Neural progenitor cell (in vitro differentiated cells): ENCODE data around the gene PLPP2. TPM values are rescaled to one million over a fixed set of nuclear protein-coding genes. Genes with fewer than 3 reads are reported as not detected.

Experiments
- DNase-seq: peaks from one replicate; pipeline ENCODE4 v3.0.0-alpha.2; 2016; ENCODE audit warnings: low spot score
- H2AFZ ChIP-seq: fragments of 200-600 bp; sonication (generic); replicated peaks from 2 replicates; pipeline ENCODE4 v1.6.1; 2016; ENCODE audit warnings: antibody characterized with exemption
- H3F3A ChIP-seq: fragments of 200-600 bp; sonication (generic); 2 replicates; pipeline ENCODE4 v1.6.1; 2016; ENCODE audit warnings: antibody characterized with exemption, low read depth
- H3K27ac ChIP-seq: fragments of 200-600 bp; sonication (generic); 2 replicates; pipeline ENCODE4 v1.5.1; 2016; ENCODE audit warnings: mild to moderate bottlenecking
- H3K27me3 ChIP-seq: fragments of 200-600 bp; sonication (generic); 2 replicates; pipeline ENCODE4 v1.6.1; 2016; ENCODE audit warnings: mild to moderate bottlenecking, moderate library complexity
- H3K36me3 ChIP-seq: fragments of 200-600 bp; sonication (generic); 2 replicates; pipeline ENCODE4 v1.5.1; 2016
- H3K4me1 ChIP-seq: fragments of 200-600 bp; sonication (generic); 2 replicates; pipeline ENCODE4 v1.6.1; 2016; ENCODE audit warnings: mixed run types
- H3K4me2 ChIP-seq: fragments of 200-600 bp; sonication (generic); 2 replicates; pipeline ENCODE4 v1.6.1; 2016
- H3K4me3 ChIP-seq: fragments of 200-600 bp; sonication (generic); 2 replicates; pipeline ENCODE4 v1.5.1; 2016
- H3K79me2 ChIP-seq: fragments of 200-600 bp; sonication (generic); 2 replicates; pipeline ENCODE4 v1.6.1; 2016; ENCODE audit warnings: low read depth
- H3K9ac ChIP-seq: fragments of 200-600 bp; sonication (generic); 2 replicates; pipeline ENCODE4 v1.6.1; 2016
- H3K9me3 ChIP-seq: fragments of 200-600 bp; sonication (generic); 2 replicates; pipeline ENCODE4 v1.5.1; 2016; ENCODE audit warnings: low read depth
- H4K20me1 ChIP-seq: fragments of 200-600 bp; sonication (generic); 2 replicates; pipeline ENCODE4 v1.6.1; 2016; ENCODE audit warnings: low read depth
- H3K27ac Mint-ChIP-seq: 3 replicates; pipeline ENCODE4 v1.8.0; 2021; ENCODE audit warnings: mixed read lengths
- H3K27me3 Mint-ChIP-seq: 2 replicates; pipeline ENCODE4 v1.8.0; 2022; ENCODE audit warnings: low read depth, mild to moderate bottlenecking, inconsistent platforms, moderate library complexity, mixed read lengths; ENCODE audit not compliant: insufficient read depth
- H3K36me3 Mint-ChIP-seq: 3 replicates; pipeline ENCODE4 v1.8.0; 2021; ENCODE audit warnings: mixed read lengths
- H3K4me1 Mint-ChIP-seq: 3 replicates; pipeline ENCODE4 v1.8.0; 2021; ENCODE audit warnings: mixed read lengths
- H3K4me3 Mint-ChIP-seq: 3 replicates; pipeline ENCODE4 v1.8.0; 2021; ENCODE audit warnings: mild to moderate bottlenecking, moderate library complexity, mixed read lengths
- H3K9me3 Mint-ChIP-seq: 3 replicates; pipeline ENCODE4 v1.8.0; 2020; ENCODE audit warnings: mixed read lengths
- CTCF ChIP-seq: fragments of 200-600 bp; sonication (generic); IDR thresholded peaks from 2 replicates; pipeline ENCODE4 v1.5.1; 2017; ENCODE audit warnings: antibody characterized with exemption, mild to moderate bottlenecking
- EZH2 ChIP-seq: fragments of 200-600 bp; sonication (generic); IDR thresholded peaks from 2 replicates; pipeline ENCODE4 v1.6.1; 2017; ENCODE audit warnings: antibody characterized with exemption, mild to moderate bottlenecking, moderate library complexity
- EZH2phosphoT487 ChIP-seq: fragments of 200-600 bp; sonication (generic); IDR thresholded peaks from 2 replicates; pipeline ENCODE4 v1.6.1; 2017; ENCODE audit warnings: antibody characterized with exemption
- total RNA-seq: library from RNA; depleted of rRNA; stranded (reverse); fragments of >200 nt; gene quantifications from 2 replicates; pipeline ENCODE4 v1.2.3, GENCODE V29; 2015; ENCODE audit warnings: low replicate concordance

The PLPP2 gene
- total RNA-seq, 1 donor from 2014 or later: not detected

DNA sequence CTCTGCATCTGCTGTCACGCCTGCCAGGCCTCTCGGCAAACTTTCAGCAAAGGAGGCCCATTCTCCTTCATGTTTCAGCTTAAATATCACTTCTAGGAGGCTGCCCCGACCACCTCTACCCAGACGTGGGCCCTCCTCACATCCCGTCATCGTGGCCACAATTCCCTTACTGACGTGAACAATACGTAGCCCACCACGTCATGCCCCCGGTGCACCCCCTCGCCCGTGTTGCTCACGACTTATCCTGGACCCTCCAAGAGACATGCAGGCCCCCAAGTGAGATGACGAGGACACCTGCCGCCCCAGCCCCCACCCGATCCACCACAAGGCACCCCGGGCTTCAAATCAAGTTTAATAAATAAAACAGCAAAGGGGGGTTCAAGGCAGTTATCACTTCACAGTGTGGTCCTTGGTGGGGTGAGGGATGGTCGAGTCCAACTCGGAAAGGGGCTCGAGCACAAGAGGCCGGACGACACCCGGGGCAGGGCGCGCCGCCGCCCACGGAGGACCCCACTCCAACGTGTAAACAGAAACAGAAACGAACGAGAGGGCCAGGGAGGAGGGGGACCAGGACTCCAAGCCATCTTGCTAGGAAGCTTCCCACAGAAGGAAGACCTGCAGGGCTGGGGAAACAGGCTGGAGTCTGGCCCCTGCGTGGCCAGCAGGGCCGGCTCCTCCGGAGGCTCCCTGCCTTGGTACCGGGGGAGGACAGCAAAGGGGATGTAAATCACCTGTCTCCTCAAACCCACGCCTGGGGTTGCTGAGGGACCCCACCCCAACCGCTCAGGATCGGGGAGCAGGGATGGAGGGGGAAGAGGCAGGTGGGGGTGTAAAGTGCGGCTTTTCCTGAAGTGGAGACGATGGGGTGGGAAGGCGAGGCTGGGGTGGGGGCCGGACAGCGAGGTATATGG is 14.3 kb upstream of the PLPP2 start:
- Histone ChIP-seq H3K4me3 (no peak overlapping the region), H3K79me2 (no peaks in the 10 kb centered on the region), H3K27me3 (no peaks in the 10 kb centered on the region), H2AFZ (no peak overlapping the region), H3K9ac (no peak overlapping the region), H3K27ac (no peak overlapping the region), H3K4me1 (no peaks in the 10 kb centered on the region), H4K20me1 (peaks cover 14% of the 10 kb centered on the region), H3K9me3 (no peaks in the 10 kb centered on the region), H3K4me2 (no peak overlapping the region), H3K36me3 (no peaks in the 10 kb centered on the region), H3F3A (peaks cover 10% of the 10 kb centered on the region)
- Mint-ChIP-seq H3K27ac (no peak overlapping the region), H3K4me3 (no peak overlapping the region), H3K36me3 (peaks cover 12% of the 10 kb centered on the region), H3K4me1 (no peaks in the 10 kb centered on the region), H3K27me3 (no peaks in the 10 kb centered on the region), H3K9me3 (no peaks in the 10 kb centered on the region)
- TF ChIP-seq EZH2phosphoT487 (no peak), CTCF (no peak), EZH2 (no peak)
- no peak for DNase-seq

DNA sequence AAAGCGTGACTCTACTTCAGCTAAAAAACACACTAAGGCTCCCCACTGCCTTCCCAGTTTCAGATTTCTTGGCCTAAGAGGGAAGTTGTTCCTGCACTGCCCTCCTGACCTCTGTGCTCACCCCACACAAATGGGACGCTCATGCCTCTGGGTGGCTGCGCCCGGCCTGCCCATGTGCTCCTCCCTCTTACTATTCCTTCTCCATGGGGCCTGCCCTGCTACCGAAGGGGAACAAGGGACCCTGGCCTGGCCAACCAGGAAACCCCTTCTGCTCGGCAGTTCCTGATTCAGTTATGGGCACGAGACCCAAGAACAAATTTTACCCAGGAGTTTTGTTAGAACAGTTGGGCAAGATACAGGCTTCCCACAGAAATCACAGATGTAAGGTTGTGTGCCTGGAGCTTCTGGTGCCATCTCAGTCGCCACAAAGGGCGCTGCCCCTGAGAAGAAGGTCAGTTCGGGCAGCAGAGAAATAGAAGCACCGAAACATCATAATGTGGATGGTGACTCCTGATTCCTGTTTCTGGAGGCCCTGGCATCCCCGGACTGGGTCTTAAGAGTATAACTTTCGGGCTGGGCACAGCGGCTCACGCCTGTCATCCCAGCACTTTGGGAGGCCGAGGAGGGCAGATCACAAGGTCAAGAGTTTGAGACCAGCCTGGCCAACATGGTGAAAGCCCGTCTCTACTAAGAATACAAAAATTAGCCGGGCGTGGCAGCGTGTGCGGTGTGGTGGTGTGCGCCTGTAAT is 5.4 kb upstream of the PLPP2 start:
- Histone ChIP-seq H3K9ac (no peak overlapping the region), H3K27ac (no peak overlapping the region), H3F3A (peaks cover 5% of the 10 kb centered on the region), H3K4me2 (no peak overlapping the region), H3K4me1 (peaks cover 7% of the 10 kb centered on the region), H4K20me1 (peaks cover 20% of the 10 kb centered on the region), H3K79me2 (no peaks in the 10 kb centered on the region), H3K4me3 (no peak overlapping the region), H2AFZ (no peak overlapping the region), H3K27me3 (peaks cover 35% of the 10 kb centered on the region), H3K9me3 (no peaks in the 10 kb centered on the region), H3K36me3 (no peaks in the 10 kb centered on the region)
- no peak for DNase-seq
- Mint-ChIP-seq H3K36me3 (peaks cover under 1% of the 10 kb centered on the region), H3K9me3 (no peaks in the 10 kb centered on the region), H3K4me3 (no peak overlapping the region), H3K27me3 (peaks cover 20% of the 10 kb centered on the region), H3K27ac (peak overlapping the region; percentile 0), H3K4me1 (peaks cover 18% of the 10 kb centered on the region)
- TF ChIP-seq EZH2: no peak
- TF ChIP-seq CTCF: no peak
- no peak for TF ChIP-seq EZH2phosphoT487

- no peaks in the 10 kb centered on the region for H3K36me3 Mint-ChIP-seq
- no peaks in the 10 kb centered on the region for H3F3A ChIP-seq
- H3K36me3 ChIP-seq: no peaks in the 10 kb centered on the region
- H4K20me1 ChIP-seq: peaks cover 15% of the 10 kb centered on the region
- H3K27me3 ChIP-seq: peaks cover 42% of the 10 kb centered on the region
- peak overlapping the region; percentile 0 for H3K27ac Mint-ChIP-seq
- no peak for TF ChIP-seq EZH2
- TF ChIP-seq CTCF: no peak
- TF ChIP-seq EZH2phosphoT487: no peak
- H3K9me3 Mint-ChIP-seq: no peaks in the 10 kb centered on the region
- peak overlapping the region; percentile 35 for H3K4me3 Mint-ChIP-seq
- H3K9ac ChIP-seq: no peak overlapping the region
- no peaks in the 10 kb centered on the region for H3K79me2 ChIP-seq
- no peak overlapping the region for H3K4me2 ChIP-seq
- H3K9me3 ChIP-seq: no peaks in the 10 kb centered on the region
- H2AFZ ChIP-seq: no peak overlapping the region
- DNase-seq: no peak
- peaks cover 18% of the 10 kb centered on the region for H3K4me1 Mint-ChIP-seq
- no peak overlapping the region for H3K27ac ChIP-seq
- H3K4me1 ChIP-seq: peaks cover 9% of the 10 kb centered on the region
- H3K4me3 ChIP-seq: no peak overlapping the region
- H3K27me3 Mint-ChIP-seq: peaks cover 20% of the 10 kb centered on the region
These were observed 4.6 kb upstream of the PLPP2 start for GRCh38 chr19:295687-296370.
